Fibroblast of pulmonary artery (primary cell): ENCODE data around the gene PYHIN1.
"Not testable (repeated sequence)": the region's sequence is repeated elsewhere in the genome, so short reads cannot be mapped to it uniquely, and the experiment has no call there.

ENCODE experiments used
- DNase-seq: peaks from one replicate; pipeline ENCODE4 v3.0.0-alpha.2; 2010; ENCODE audit warnings: low read depth
- H3K4me3 ChIP-seq: replicated peaks from 2 replicates; pipeline ENCODE4 v1.5.1; 2011; ENCODE audit warnings: low read depth, mild to moderate bottlenecking, control low read depth, low read length, moderate library complexity
- CTCF ChIP-seq: IDR thresholded peaks from 2 replicates; pipeline ENCODE4 v1.5.1; 2011; ENCODE audit warnings: mild to moderate bottlenecking, control low read depth, low read length, inconsistent platforms; ENCODE audit errors: missing control alignments

Gene PYHIN1

GRCh38 chr1:159005161-159005560 is 73.8 kb downstream of the PYHIN1 start:
- no peak for TF ChIP-seq CTCF
- DNase-seq, result peak; percentile 43
- H3K4me3 ChIP-seq, result no peak overlapping the region

GRCh38 chr1:159005676-159006075 is 74.3 kb downstream of the PYHIN1 start:
- H3K4me3 ChIP-seq, result peak overlapping the region; percentile 10
- peak; percentile 83 for DNase-seq
- TF ChIP-seq CTCF, result no peak

- DNase-seq, H3K4me3 ChIP-seq: not testable (repeated sequence)
These were observed 75.0 kb downstream of the PYHIN1 start for GRCh38 chr1:159006210-159006807.

- TF ChIP-seq CTCF, result no peak
- no peak for DNase-seq
- no peak overlapping the region for H3K4me3 ChIP-seq
These were observed 76.4 kb downstream of the PYHIN1 start for GRCh38 chr1:159007726-159008125.

- TF ChIP-seq CTCF, result no peak
- H3K4me3 ChIP-seq, result no peak overlapping the region
- no peak for DNase-seq
These were observed 77.4 kb downstream of the PYHIN1 start for GRCh38 chr1:159008744-159009188.

GRCh38 chr1:159009287-159009686 is 77.9 kb downstream of the PYHIN1 start:
- peak overlapping the region; percentile 72 for H3K4me3 ChIP-seq
- TF ChIP-seq CTCF, result no peak

GRCh38 chr1:159009704-159010361 is 78.5 kb downstream of the PYHIN1 start, which contains the start of gene IFI16:
IFI16 (plus strand) TSS chr1:159009907; CDS start chr1:159014681, 4,774 bp downstream.
- H3K4me3 ChIP-seq, result peak within 1 kb of the TSS; percentile 72
- no peak for TF ChIP-seq CTCF
- peak; percentile 98 for DNase-seq

More at GRCh38 chr1:159009287-159009686, 77.9 kb downstream of the PYHIN1 start:
- no peak for DNase-seq
